ENCODE data around the gene IPMK. TPM values are rescaled to one million over a fixed set of nuclear protein-coding genes. Genes with fewer than 3 reads are reported as not detected.

The IPMK gene
- total RNA-seq, 1 experiment from 2014 or later, result 2.0 TPM

- Histone ChIP-seq H3K4me3 (no peak overlapping the region), H3K9me3 (no peaks in the 10 kb centered on the region), H3K36me3 (no peaks in the 10 kb centered on the region), H3K27me3 (peaks cover 6% of the 10 kb centered on the region; the same call in 1 of the 2 replicates)
- no peak for DNase-seq
Measured at GRCh38 chr10:58150290-58150689, 117.4 kb downstream of the IPMK start.

- Histone ChIP-seq H3K4me3 (no peak overlapping the region), H3K27me3 (no peaks in the 10 kb centered on the region), H3K36me3 (no peaks in the 10 kb centered on the region), H3K9me3 (no peaks in the 10 kb centered on the region)
- no peak for DNase-seq
Measured at GRCh38 chr10:58143944-58144343, 123.8 kb downstream of the IPMK start.

Other genes starting within 250 kb of the IPMK start
- 56.9 and 77.5 TPM in 2 replicates for gene CISD1, start 1.3 kb upstream of the IPMK start, total RNA-seq (2014; rRNA removed; shearing (Covaris generic); ENCODE audit: low replicate concordance)
- 10.4 and 23.6 TPM in 2 replicates for gene UBE2D1, start 67.1 kb upstream of the IPMK start, total RNA-seq (2014; rRNA removed; shearing (Covaris generic); ENCODE audit: low replicate concordance)
- 27.1 and 35.8 TPM in 2 replicates for gene TFAM, start 117.5 kb upstream of the IPMK start, total RNA-seq (2014; rRNA removed; shearing (Covaris generic); ENCODE audit: low replicate concordance)
- gene BICC1, start 245.0 kb upstream of the IPMK start, total RNA-seq (2014; rRNA removed; shearing (Covaris generic); ENCODE audit: low replicate concordance), result 15.2 and 21.8 TPM in 2 replicates